Measurements from ENCODE around the gene NR1I2.

Gene NR1I2

GRCh38 chr3:119778811-119779210, 3.1 kb upstream of the NR1I2 start:
- H3K27me3 ChIP-seq (ENCODE audit: insufficient read depth, poor library complexity, severe bottlenecking): no peaks in the 10 kb centered on the region
- H3K4me3 ChIP-seq (replicated peaks; ENCODE audit: insufficient read depth, low read length): no peak overlapping the region
- no peak for DNase-seq (ENCODE audit: low read depth in 1 of 2, low spot score in 1 of 2)
- no peak overlapping the region for H3K27ac ChIP-seq (replicated peaks)
- no peak for TF ChIP-seq POLR2AphosphoS5 (IDR thresholded peaks at IDR 0.05; ENCODE audit: low read depth)
- TF ChIP-seq SPI1 (IDR thresholded peaks at IDR 0.05; ENCODE audit: borderline replicate concordance, low read depth): no peak
- no peak for TF ChIP-seq CTCF (IDR thresholded peaks at IDR 0.05; ENCODE audit: insufficient read depth, low read length)
- TF ChIP-seq REST (IDR thresholded peaks at IDR 0.05; ENCODE audit: insufficient replicate concordance, low read depth): no peak
- TF ChIP-seq GABPA (IDR thresholded peaks at IDR 0.05; ENCODE audit: low read depth): no peak

GRCh38 chr3:119779731-119780383, 2.0 kb upstream of the NR1I2 start:
- no peak for DNase-seq (ENCODE audit: low read depth in 1 of 2, low spot score in 1 of 2)

More at GRCh38 chr3:119779731-119780383, 2.0 kb upstream of the NR1I2 start:
- H3K27me3 ChIP-seq (ENCODE audit: insufficient read depth, poor library complexity, severe bottlenecking): no peaks in the 10 kb centered on the region
- no peak overlapping the region for H3K4me3 ChIP-seq (replicated peaks; ENCODE audit: insufficient read depth, low read length)
- TF ChIP-seq REST (IDR thresholded peaks at IDR 0.05; ENCODE audit: insufficient replicate concordance, low read depth) (no peak), GABPA (IDR thresholded peaks at IDR 0.05; ENCODE audit: low read depth) (no peak), CTCF (IDR thresholded peaks at IDR 0.05; ENCODE audit: insufficient read depth, low read length) (no peak), POLR2AphosphoS5 (IDR thresholded peaks at IDR 0.05; ENCODE audit: low read depth) (no peak), SPI1 (IDR thresholded peaks at IDR 0.05; ENCODE audit: borderline replicate concordance, low read depth) (no peak)
- peak overlapping the region; percentile 74 for H3K27ac ChIP-seq (replicated peaks)
